Ramos (cell line): Measurements from ENCODE around the gene PLEKHB2.
"Not testable (repeated sequence)": the region's sequence is repeated elsewhere in the genome, so short reads cannot be mapped to it uniquely, and the experiment has no call there.

Experiments
- in situ Hi-C: fragments of 300-500 bp; cut with MboI; formaldehyde crosslinking; loops from one replicate; pipeline ENCODE4 v1.14.3; 2022; ENCODE audit warnings: low sequenced_read_pairs; ENCODE audit not compliant: unreplicated experiment

PLEKHB2 gene

GRCh38 chr2:131093006-131093695, 12.0 kb upstream of the PLEKHB2 start, which contains the start of gene FAM168B:
Gene FAM168B, minus strand, starts transcription at chr2:131093460. Its CDS starts 10,814 bp downstream, at chr2:131082646.
- in situ Hi-C loops, result no loop called here

GRCh38 chr2:131093696-131094462, 11.3 kb upstream of the PLEKHB2 start:
- in situ Hi-C loops, result no loop called here

GRCh38 chr2:131094463-131095281, 10.5 kb upstream of the PLEKHB2 start:
- in situ Hi-C loops, result no loop called here

- in situ Hi-C loops, result no loop called here
Observed at GRCh38 chr2:131103165-131103564, 2.0 kb upstream of the PLEKHB2 start.

- in situ Hi-C loops, result no loop called here
Observed at GRCh38 chr2:131104487-131105155, 515 bp upstream of the PLEKHB2 start.

GRCh38 chr2:131105950-131106801, 1.0 kb downstream of the PLEKHB2 start:
- in situ Hi-C loops, result no loop called here

- in situ Hi-C loops, result no loop called here
Observed at GRCh38 chr2:131112529-131112928, 7.4 kb downstream of the PLEKHB2 start.

- in situ Hi-C loops, result no loop called here
Observed at GRCh38 chr2:131113566-131114227, 8.6 kb downstream of the PLEKHB2 start.

GRCh38 chr2:131114950-131115349, 9.8 kb downstream of the PLEKHB2 start:
- in situ Hi-C loops, result not testable (repeated sequence)

GRCh38 chr2:131115752-131116151, 10.6 kb downstream of the PLEKHB2 start:
- in situ Hi-C loops, result no loop called here

GRCh38 chr2:131120815-131121317, 15.7 kb downstream of the PLEKHB2 start:
- in situ Hi-C loops, result no loop called here

- in situ Hi-C loops, result no loop called here
Observed at GRCh38 chr2:131121464-131121863, 16.3 kb downstream of the PLEKHB2 start.

GRCh38 chr2:131122496-131122895, 17.4 kb downstream of the PLEKHB2 start:
- in situ Hi-C loops, result no loop called here

GRCh38 chr2:131123192-131123591, 18.1 kb downstream of the PLEKHB2 start:
- in situ Hi-C loops, result no loop called here

- in situ Hi-C loops, result no loop called here
Observed at GRCh38 chr2:131125195-131125757, 20.1 kb downstream of the PLEKHB2 start.

- in situ Hi-C loops, result no loop called here
Observed at GRCh38 chr2:131126436-131126835, 21.3 kb downstream of the PLEKHB2 start.

- in situ Hi-C loops, result no loop called here
Observed at GRCh38 chr2:131127076-131127475, 21.9 kb downstream of the PLEKHB2 start.

- in situ Hi-C loops, result no loop called here
Observed at GRCh38 chr2:131127981-131128380, 22.8 kb downstream of the PLEKHB2 start.
